ENCODE results near the gene CADM4. TPM values are rescaled to one million over a fixed set of nuclear protein-coding genes. Genes with fewer than 3 reads are reported as not detected.
"Not testable (repeated sequence)": the region's sequence is repeated elsewhere in the genome, so short reads cannot be mapped to it uniquely, and the experiment has no call there.

Gene CADM4
- total RNA-seq, 4 donors from 2014 or later: 2.6 to 4.5 (median 4.2) TPM

GRCh38 chr19:43683905-43684304 lies 44.3 kb upstream of the CADM4 start:
- no peaks in the 10 kb centered on the region for H3K27me3 ChIP-seq
- no peak overlapping the region for H3K27ac ChIP-seq
- no peaks in the 10 kb centered on the region for H3K4me1 ChIP-seq
- ATAC-seq (no peak), DNase-seq (no peak)
- H3K36me3 ChIP-seq: no peaks in the 10 kb centered on the region
- no peak overlapping the region for H3K4me3 ChIP-seq
- intact Hi-C loops (cut with DNase I; ENCODE audit: low total_unique reads): no loop called here
- in situ Hi-C loops (cut with MboI; ENCODE audit: low sequenced_read_pairs in 4 of 4): no loop called here
- no peak for TF ChIP-seq POLR2A (IDR thresholded peaks at IDR 0.05)
- no peak for TF ChIP-seq CTCF (IDR thresholded peaks at IDR 0.05 in 4 of 5, conservative IDR thresholded peaks at IDR 0.05 in 1 of 5)
- no peaks in the 10 kb centered on the region for H3K9me3 ChIP-seq

- ATAC-seq: no peak
- DNase-seq: no peak
- Histone ChIP-seq H3K27ac (no peak overlapping the region), H3K4me3 (no peak overlapping the region), H3K9me3 (no peaks in the 10 kb centered on the region), H3K36me3 (no peaks in the 10 kb centered on the region), H3K27me3 (no peaks in the 10 kb centered on the region), H3K4me1 (no peaks in the 10 kb centered on the region)
- TF ChIP-seq POLR2A (IDR thresholded peaks at IDR 0.05): no peak
- TF ChIP-seq CTCF (IDR thresholded peaks at IDR 0.05 in 4 of 5, conservative IDR thresholded peaks at IDR 0.05 in 1 of 5): no peak
- in situ Hi-C loops (cut with MboI; ENCODE audit: low sequenced_read_pairs in 4 of 4): no loop called here
- intact Hi-C loops (cut with DNase I; ENCODE audit: low total_unique reads): no loop called here
These were observed 43.4 kb upstream of the CADM4 start for GRCh38 chr19:43682824-43683661.

GRCh38 chr19:43682269-43682668 lies 42.6 kb upstream of the CADM4 start:
- H3K27ac ChIP-seq; DNase-seq; H3K4me1 ChIP-seq; H3K27me3 ChIP-seq; intact Hi-C loops (cut with DNase I; ENCODE audit: low total_unique reads); ATAC-seq; in situ Hi-C loops (cut with MboI; ENCODE audit: low sequenced_read_pairs in 4 of 4); H3K9me3 ChIP-seq; H3K4me3 ChIP-seq; H3K36me3 ChIP-seq: not testable (repeated sequence)

DNA sequence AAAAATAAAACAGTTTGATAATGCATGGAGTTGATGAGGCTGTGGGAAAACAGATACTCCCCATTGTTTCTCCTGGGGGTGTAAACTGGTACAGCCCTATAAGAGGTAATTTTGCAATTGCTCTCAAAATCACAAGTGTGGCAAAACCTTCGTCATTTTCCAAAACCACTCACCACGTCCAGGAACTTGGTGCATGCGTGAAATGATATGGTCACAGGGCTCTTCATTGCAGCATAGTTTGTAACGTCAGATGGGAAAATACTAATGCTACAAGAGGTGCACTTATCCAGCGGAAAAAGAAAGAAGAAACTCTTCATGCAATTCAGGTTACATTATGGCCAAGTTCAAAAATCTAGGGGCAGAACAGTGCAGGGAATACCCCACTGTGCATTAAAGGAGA lies 42.2 kb upstream of the CADM4 start:
- ATAC-seq: no peak
- no peak for DNase-seq
- no peaks in the 10 kb centered on the region for H3K4me1 ChIP-seq
- H3K9me3 ChIP-seq: no peaks in the 10 kb centered on the region
- H3K27ac ChIP-seq: no peak overlapping the region
- H3K27me3 ChIP-seq: no peaks in the 10 kb centered on the region
- no peak for TF ChIP-seq POLR2A (IDR thresholded peaks at IDR 0.05)
- TF ChIP-seq CTCF (IDR thresholded peaks at IDR 0.05 in 4 of 5, conservative IDR thresholded peaks at IDR 0.05 in 1 of 5): no peak
- H3K36me3 ChIP-seq: no peaks in the 10 kb centered on the region
- intact Hi-C loops (cut with DNase I; ENCODE audit: low total_unique reads): no loop called here
- no peak overlapping the region for H3K4me3 ChIP-seq
- in situ Hi-C loops (cut with MboI; ENCODE audit: low sequenced_read_pairs in 4 of 4): no loop called here

DNA sequence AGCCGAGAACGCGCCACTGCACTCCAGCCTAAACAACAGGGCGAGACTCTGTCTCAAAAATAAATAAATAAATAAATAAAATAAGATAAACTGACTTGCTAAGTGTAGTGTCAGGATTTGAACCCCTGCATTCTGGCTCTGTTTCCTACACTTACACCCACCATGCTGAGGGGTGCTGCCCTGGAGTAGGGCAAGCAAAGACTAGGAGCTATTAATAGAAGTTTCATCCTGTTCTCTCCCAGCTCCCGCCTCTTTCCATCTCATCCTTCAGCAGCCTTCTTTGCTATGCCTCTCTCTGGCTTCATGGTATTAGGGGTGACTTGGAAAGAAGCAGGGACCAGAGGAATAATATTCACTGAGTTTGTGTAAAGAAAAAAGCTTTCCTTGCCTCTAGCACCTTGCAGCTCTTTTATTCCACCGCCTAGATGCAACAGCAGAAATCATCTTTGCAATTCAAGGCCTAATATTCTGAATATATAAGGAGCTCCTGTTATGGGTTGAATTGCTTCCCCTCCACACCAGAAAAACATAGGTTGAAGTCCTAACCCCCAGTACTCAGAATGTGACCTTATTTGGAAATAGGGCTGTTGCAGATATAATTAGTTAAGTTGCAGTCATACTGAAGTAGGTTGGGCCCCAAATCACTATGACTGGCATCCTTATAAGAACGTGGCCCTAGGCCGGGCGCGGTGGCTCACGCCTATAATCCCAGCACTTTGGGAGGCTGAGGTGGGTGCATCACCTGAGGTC lies 39.0 kb upstream of the CADM4 start:
- Histone ChIP-seq H3K4me1 (no peaks in the 10 kb centered on the region), H3K27ac (no peak overlapping the region), H3K36me3 (no peaks in the 10 kb centered on the region), H3K9me3 (no peaks in the 10 kb centered on the region), H3K4me3 (no peak overlapping the region), H3K27me3 (no peaks in the 10 kb centered on the region)
- intact Hi-C loops (cut with DNase I; ENCODE audit: low total_unique reads) (no loop called here), in situ Hi-C loops (cut with MboI; ENCODE audit: low sequenced_read_pairs in 4 of 4) (no loop called here)
- ATAC-seq (no peak), DNase-seq (no peak)
- no peak for TF ChIP-seq CTCF (IDR thresholded peaks at IDR 0.05 in 4 of 5, conservative IDR thresholded peaks at IDR 0.05 in 1 of 5)
- no peak for TF ChIP-seq POLR2A (IDR thresholded peaks at IDR 0.05)

Data from gastrocnemius medialis (tissue), 4 donors.